Fibroblast of pulmonary artery (primary cell): ENCODE data around the gene SCYL1.

Experiments used
- DNase-seq: peaks from one replicate; pipeline ENCODE4 v3.0.0-alpha.2; 2010; ENCODE audit warnings: low read depth
- H3K4me3 ChIP-seq: replicated peaks from 2 replicates; pipeline ENCODE4 v1.5.1; 2011; ENCODE audit warnings: low read depth, mild to moderate bottlenecking, control low read depth, low read length, moderate library complexity
- TF ChIP-seq, protein P1 (sequence below): IDR thresholded peaks from 2 replicates; pipeline ENCODE4 v1.5.1; 2011; ENCODE audit warnings: mild to moderate bottlenecking, control low read depth, low read length, inconsistent platforms; ENCODE audit errors: missing control alignments

The SCYL1 gene

DNA sequence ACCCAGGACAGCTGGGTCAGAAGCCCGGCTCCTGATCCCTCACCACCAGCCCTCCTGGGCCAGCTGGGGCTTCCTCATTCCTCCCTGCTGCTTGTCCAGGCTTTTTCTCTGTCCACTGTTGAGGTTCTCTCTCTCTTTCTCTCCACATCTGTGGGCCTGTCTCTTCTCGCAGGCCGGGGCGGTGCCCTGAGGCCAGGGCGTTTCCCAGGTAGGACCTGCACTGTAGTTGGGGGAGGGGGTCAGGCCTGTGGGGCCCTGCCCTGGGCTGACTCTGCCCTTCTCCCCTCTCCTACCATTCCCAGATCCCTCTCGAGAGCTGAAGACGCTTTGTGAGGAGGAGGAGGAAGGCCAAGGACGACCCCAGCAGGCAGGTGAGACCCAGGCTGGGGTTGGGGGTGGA is 55.9 kb downstream of the SCYL1 start:
- no peak overlapping the region for H3K4me3 ChIP-seq
- no peak for DNase-seq
- TF ChIP-seq, protein P1, sequence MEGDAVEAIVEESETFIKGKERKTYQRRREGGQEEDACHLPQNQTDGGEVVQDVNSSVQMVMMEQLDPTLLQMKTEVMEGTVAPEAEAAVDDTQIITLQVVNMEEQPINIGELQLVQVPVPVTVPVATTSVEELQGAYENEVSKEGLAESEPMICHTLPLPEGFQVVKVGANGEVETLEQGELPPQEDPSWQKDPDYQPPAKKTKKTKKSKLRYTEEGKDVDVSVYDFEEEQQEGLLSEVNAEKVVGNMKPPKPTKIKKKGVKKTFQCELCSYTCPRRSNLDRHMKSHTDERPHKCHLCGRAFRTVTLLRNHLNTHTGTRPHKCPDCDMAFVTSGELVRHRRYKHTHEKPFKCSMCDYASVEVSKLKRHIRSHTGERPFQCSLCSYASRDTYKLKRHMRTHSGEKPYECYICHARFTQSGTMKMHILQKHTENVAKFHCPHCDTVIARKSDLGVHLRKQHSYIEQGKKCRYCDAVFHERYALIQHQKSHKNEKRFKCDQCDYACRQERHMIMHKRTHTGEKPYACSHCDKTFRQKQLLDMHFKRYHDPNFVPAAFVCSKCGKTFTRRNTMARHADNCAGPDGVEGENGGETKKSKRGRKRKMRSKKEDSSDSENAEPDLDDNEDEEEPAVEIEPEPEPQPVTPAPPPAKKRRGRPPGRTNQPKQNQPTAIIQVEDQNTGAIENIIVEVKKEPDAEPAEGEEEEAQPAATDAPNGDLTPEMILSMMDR = no peak

DNA sequence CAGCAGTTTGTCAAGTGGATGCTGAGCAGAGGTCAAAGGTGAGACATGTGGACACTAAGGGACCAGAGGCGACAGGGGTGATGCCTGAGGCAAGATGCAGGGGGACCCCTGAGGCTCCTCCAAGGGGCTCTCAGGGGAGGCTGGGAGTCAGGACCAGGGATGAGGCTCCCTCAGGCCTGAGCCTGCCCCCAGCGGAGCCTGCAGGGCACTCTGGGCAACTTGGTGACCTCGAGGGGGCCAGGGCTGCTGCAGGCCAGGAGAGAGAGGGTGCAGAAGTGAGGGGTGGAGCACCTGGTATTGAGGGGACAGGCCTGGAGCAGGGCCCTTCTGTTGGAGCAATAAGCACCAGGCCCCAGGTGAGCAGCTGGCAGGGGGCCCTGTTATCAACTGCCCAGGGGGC is 57.0 kb downstream of the SCYL1 start:
- H3K4me3 ChIP-seq = no peak overlapping the region
- TF ChIP-seq, protein P1 = no peak
- DNase-seq = no peak

DNA sequence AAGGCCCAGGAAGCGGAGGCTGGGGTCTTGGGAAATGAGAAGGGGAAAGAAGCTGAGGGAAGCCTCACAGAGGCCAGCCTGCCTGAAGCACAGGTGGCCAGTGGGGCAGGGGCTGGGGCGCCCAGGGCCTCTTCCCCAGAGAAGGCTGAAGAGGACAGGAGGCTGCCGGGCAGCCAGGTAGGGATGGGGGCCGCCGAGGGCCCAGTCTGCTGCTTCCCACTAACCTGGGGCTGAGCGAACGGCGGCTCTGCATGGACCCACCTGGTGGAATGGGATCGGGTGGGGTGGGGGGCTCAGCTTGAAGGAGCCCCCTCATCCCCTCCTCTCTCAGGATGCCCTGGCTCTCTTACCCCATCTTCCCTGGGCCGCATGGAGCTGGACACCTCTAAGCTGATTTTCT is 58.7 kb downstream of the SCYL1 start:
- DNase-seq = no peak
- TF ChIP-seq, protein P1 = no peak
- H3K4me3 ChIP-seq = no peak overlapping the region

DNA sequence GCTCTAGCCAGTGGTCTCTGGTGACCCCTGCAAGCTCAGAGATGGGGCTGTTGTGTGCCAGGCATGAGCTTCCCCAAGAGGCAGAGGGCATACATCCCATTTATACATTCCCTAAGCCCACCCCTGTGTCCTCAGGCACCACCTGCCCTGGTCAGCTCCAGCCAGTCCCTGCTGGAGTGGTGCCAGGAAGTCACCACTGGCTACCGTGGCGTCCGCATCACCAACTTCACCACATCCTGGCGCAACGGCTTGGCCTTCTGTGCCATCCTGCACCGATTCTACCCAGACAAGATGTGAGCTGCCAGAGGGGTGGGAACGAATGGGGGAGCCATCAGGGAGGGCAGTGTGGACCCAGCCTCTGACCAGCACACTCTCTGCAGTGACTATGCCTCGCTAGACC is 59.2 kb downstream of the SCYL1 start:
- TF ChIP-seq, protein P1 = no peak
- no peak for DNase-seq
- H3K4me3 ChIP-seq = no peak overlapping the region

DNA sequence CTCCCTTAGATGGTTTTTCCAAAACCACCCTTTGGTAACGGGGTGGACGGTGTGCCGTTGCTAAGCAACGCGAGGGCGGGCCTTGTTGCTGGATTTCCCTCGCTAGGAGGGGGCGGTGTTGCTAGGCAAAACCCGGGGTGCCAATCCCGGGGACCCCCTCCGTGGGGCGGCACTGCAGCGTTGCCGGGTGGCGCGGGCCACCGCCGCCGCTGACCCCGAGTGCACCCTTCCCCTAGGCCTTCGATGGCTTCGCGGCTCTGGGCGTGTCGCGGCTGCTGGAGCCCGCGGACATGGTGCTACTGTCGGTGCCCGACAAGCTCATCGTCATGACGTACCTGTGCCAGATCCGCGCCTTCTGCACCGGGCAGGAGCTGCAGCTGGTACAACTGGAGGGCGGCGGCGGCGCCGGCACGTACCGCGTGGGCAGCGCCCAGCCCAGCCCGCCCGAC is 59.9 kb downstream of the SCYL1 start:
- no peak overlapping the region for H3K4me3 ChIP-seq
- TF ChIP-seq, protein P1 = no peak
- DNase-seq = no peak

DNA sequence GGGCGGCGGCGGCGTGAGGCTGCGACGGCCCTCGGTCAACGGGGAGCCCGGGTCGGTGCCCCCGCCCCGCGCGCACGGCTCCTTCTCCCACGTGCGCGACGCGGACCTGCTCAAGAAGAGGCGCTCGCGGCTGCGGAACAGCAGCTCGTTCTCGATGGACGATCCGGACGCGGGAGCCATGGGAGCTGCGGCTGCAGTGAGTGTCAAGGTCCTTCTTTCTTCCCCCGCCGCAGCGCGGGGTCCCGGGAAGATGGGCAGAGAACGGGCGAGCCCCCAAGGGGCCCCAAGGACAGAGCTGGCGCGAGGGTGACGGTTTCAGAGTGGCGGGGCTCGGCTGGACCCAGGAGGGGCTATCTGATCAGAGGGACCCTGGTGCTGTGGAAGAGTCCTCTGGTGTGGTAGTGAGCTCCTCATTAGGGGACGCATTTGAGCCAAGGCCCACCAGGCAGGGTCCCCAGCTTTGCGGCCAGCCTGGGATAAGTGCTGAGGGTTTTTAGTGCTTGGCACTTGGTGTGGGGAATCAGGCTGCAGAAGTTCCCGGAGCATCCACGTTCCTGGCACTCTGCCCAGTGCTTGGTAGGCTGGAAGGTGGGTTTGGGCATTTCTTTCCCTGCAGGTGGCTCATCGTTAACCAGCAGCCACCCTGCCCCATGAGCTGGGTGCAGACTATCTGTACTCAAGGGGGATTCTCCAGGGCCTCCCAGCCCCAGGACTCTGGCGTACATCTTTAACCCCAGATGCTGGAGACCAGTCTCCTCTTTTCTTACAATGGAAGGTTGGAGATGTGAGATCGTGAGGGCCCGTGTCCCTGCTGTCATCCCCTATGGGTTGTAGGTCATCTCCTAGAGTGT is 60.7 kb downstream of the SCYL1 start:
- DNase-seq = no peak
- no peak overlapping the region for H3K4me3 ChIP-seq
- TF ChIP-seq, protein P1 = no peak

DNA sequence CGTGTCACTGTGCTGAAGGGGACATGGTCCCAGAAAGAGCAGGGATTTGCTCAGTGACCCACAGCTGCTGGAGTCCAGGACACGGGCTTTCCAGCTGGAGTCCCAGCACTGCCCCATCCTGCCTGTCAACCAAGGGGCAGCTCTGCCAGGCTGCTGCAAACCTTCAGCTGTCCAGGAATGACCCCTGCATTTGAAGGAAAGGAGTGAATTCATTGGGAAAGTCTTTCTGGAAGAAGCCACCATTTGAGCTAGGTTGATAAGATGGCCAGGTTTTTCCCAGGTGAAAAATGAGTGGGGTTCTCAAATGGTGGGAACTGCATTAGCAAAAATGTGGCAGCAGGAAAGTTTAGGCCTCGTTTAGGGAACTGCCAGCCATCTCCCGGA is 61.4 kb downstream of the SCYL1 start:
- TF ChIP-seq, protein P1 = no peak
- DNase-seq = no peak
- no peak overlapping the region for H3K4me3 ChIP-seq
